Lung (tissue), 12 donors: Measurements from ENCODE around the gene CXCR4. TPM values are rescaled to one million over a fixed set of nuclear protein-coding genes. Genes with fewer than 3 reads are reported as not detected.

Source experiments
- ATAC-seq: fragments of 200-7000 bp; cut with Tn5 transposase; one replicate; pipeline ENCODE4 v1.9.1; 2020; ENCODE audit warnings: moderate number of reproducible peaks; ENCODE audit not compliant: insufficient read depth, low FRiP score
- DNase-seq, 3 donors: peaks; one replicate each; pipeline ENCODE4 v3.0.0-alpha.2; 2013 to 2017
- H3K27ac ChIP-seq, 2 donors: one replicate each; pipeline ENCODE4 v1.5.1; 2013; ENCODE audit warnings: mild to moderate bottlenecking in 2 of 2, moderate library complexity in 2 of 2, control low read depth in 1 of 2, inconsistent platforms in 1 of 2, low read depth in 1 of 2, low read length in 1 of 2
- H3K27me3 ChIP-seq, 3 donors: one replicate each; pipeline ENCODE4 v1.5.1; 2013; ENCODE audit warnings: low read length in 2 of 3; ENCODE audit not compliant: control insufficient read depth in 3 of 3, insufficient read depth in 3 of 3
- H3K36me3 ChIP-seq, 4 donors: one replicate each; pipeline ENCODE4 v1.5.1; 2013; ENCODE audit warnings: low read length in 4 of 4, mild to moderate bottlenecking in 1 of 4, moderate library complexity in 1 of 4; ENCODE audit not compliant: control insufficient read depth in 4 of 4, insufficient read depth in 4 of 4
- H3K4me1 ChIP-seq, 5 donors: one replicate each; pipeline ENCODE4 v1.5.1; 2013; ENCODE audit warnings: low read length in 5 of 5, mild to moderate bottlenecking in 2 of 5, moderate library complexity in 1 of 5; ENCODE audit not compliant: control insufficient read depth in 5 of 5, insufficient read depth in 5 of 5
- H3K4me3 ChIP-seq: one replicate; pipeline ENCODE4 v1.5.1; 2013; ENCODE audit warnings: mild to moderate bottlenecking, control low read depth, moderate library complexity
- H3K9ac ChIP-seq, 2 donors: one replicate each; pipeline ENCODE4 v1.5.1; 2013; ENCODE audit warnings: low read length in 2 of 2, control low read depth in 1 of 2; ENCODE audit not compliant: insufficient read depth in 1 of 2
- H3K9me3 ChIP-seq, 4 donors: one replicate each; pipeline ENCODE4 v1.5.1; 2013; ENCODE audit warnings: low read length in 3 of 4, mild to moderate bottlenecking in 1 of 4, moderate library complexity in 1 of 4; ENCODE audit not compliant: control insufficient read depth in 4 of 4, insufficient read depth in 3 of 4
- CTCF ChIP-seq: IDR thresholded peaks from 2 replicates; pipeline ENCODE4 v1.5.1; 2012; ENCODE audit warnings: mild to moderate bottlenecking; ENCODE audit errors: control extremely low read depth, extremely low read depth
- WGBS, 2 donors: extraction: QIAGEN DNeasy Blood & Tissue Kit; methylation state at CpG; one replicate each; pipeline ENCODE4 v1.1.7; 2013; 5-methylcytosine and 5-hydroxymethylcytosine counted together
- polyA plus RNA-seq, 2 donors: library from polyadenylated mRNA; stranded (reverse); fragments of 200-250 nt; gene quantifications; one replicate each; pipeline ENCODE4 v1.2.1, GENCODE V29; 2013
- total RNA-seq, 2 donors: library from RNA; depleted of rRNA in 1 of 2; stranded (reverse); fragments of >200 nt in 1 of 2; gene quantifications; one replicate each; pipeline ENCODE4 v1.2.1, GENCODE V29; 2014 to 2021
- donor health status: control.
- donor health status: control.
- donor health status: Bipolar disorder and iron deficiency.
- donor health status: healthy.
- donor health status: DM: yes; HTN: yes; CAD: no.

Gene CXCR4
- total and polyA plus RNA-seq, 4 donors: 17.5 to 214 (median 73.1) TPM

- H3K4me1 ChIP-seq: peaks cover 0 to 18% (median 2%) of the 10 kb centered on the region in 5 donors
- no peaks in the 10 kb centered on the region for H3K36me3 ChIP-seq
- no peak for TF ChIP-seq CTCF
- H3K9me3 ChIP-seq: peaks cover 0 to 5% (median 0%) of the 10 kb centered on the region in 4 donors
- no peak for DNase-seq
- H3K4me3 ChIP-seq: no peak overlapping the region
- 73 to 84% methylated on average over 4 of the region's 4 CpGs for WGBS, 2 donors
- H3K27ac ChIP-seq: no peak overlapping the region
- H3K27me3 ChIP-seq: no peaks in the 10 kb centered on the region
- no peak for ATAC-seq
- H3K9ac ChIP-seq: no peak overlapping the region
Measured at GRCh38 chr2:136068581-136069227, 49.2 kb downstream of the CXCR4 start.

- peaks cover 0 to 18% (median 2%) of the 10 kb centered on the region in 5 donors for H3K4me1 ChIP-seq
- no peak overlapping the region for H3K9ac ChIP-seq
- no peaks in the 10 kb centered on the region for H3K36me3 ChIP-seq
- no peaks in the 10 kb centered on the region for H3K27me3 ChIP-seq
- peaks cover 0 to 3% (median 0%) of the 10 kb centered on the region in 4 donors for H3K9me3 ChIP-seq
- WGBS, 2 donors: 84 to 88% methylated on average over 11 of the region's 11 CpGs
- no peak for TF ChIP-seq CTCF
- DNase-seq (peak in 2 of 3 donors; percentile 22 to 39), ATAC-seq (no peak)
- no peak overlapping the region for H3K4me3 ChIP-seq
- no peak overlapping the region for H3K27ac ChIP-seq
Measured at GRCh38 chr2:136067897-136068580, 49.9 kb downstream of the CXCR4 start.

- H3K4me1 ChIP-seq: peaks cover 0 to 18% (median 2%) of the 10 kb centered on the region in 5 donors
- DNase-seq (no peak), ATAC-seq (no peak)
- H3K27me3 ChIP-seq: no peaks in the 10 kb centered on the region
- no peak for TF ChIP-seq CTCF
- no peak overlapping the region for H3K4me3 ChIP-seq
- H3K36me3 ChIP-seq: no peaks in the 10 kb centered on the region
- WGBS, 2 donors: 84 to 94% methylated on average over 10 of the region's 10 CpGs
- no peak overlapping the region for H3K27ac ChIP-seq
- peaks cover 0 to 3% (median 0%) of the 10 kb centered on the region in 4 donors for H3K9me3 ChIP-seq
- H3K9ac ChIP-seq: no peak overlapping the region
Measured at GRCh38 chr2:136067459-136067858, 50.5 kb downstream of the CXCR4 start.
